Measurements from ENCODE around the gene HGS. TPM values are rescaled to one million over a fixed set of nuclear protein-coding genes. Genes with fewer than 3 reads are reported as not detected.

The HGS gene
- total and polyA plus RNA-seq, 2 of the 13 experiments (the other 11 are each of a cell fraction or from before 2014, with no cell fraction given), result 73.3 to 78.1 TPM

DNA sequence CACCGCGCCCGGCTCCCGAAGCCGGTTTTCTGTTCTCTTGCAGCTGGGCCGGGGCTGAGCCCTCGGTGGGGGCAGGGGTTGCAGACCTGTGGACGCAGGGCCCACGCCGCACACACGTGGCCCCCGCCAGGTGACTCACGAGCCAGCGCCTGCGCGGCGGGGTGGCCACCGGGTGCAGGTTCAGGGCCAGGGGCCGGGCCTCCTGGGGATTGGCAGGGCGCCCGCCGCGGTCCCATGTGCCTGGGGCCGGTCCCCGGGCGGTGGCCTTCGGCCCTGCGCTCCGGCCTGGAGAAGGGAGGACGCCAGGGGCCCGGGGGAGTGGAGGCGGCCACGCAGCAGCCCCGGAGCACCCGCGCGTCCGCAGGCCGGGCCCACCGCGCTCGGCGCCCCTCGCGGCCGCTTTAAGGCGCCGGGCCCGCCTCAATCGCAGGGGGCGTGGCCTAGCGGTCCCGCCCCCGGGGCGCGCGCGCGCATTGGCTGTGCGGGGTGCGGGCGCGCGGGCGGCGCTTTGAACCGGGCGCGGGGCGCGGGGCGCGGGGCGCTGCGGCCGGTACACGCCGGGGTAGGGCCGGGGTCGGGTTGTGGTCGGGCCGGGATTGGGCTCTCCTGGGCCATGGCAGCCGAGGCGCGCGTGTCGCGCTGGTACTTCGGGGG lies 28.1 kb downstream of the HGS start, which contains the start of gene SLC25A10 (continued):
- 0 out of 2 replicates have a peak, but pooled peaks have one; percentile 44 for TF ChIP-seq ZBTB37 (CRISPR knock-in tag; IDR thresholded peaks at IDR 0.05)
- no peak for TF ChIP-seq AGO2 (optimal IDR thresholded peaks at IDR 0.05; ENCODE audit: low read depth, low read length)
- peak; percentile 98 for TF ChIP-seq ZNF567 (CRISPR knock-in tag; IDR thresholded peaks at IDR 0.05; ENCODE audit: borderline replicate concordance)
- TF ChIP-seq, protein P1, sequence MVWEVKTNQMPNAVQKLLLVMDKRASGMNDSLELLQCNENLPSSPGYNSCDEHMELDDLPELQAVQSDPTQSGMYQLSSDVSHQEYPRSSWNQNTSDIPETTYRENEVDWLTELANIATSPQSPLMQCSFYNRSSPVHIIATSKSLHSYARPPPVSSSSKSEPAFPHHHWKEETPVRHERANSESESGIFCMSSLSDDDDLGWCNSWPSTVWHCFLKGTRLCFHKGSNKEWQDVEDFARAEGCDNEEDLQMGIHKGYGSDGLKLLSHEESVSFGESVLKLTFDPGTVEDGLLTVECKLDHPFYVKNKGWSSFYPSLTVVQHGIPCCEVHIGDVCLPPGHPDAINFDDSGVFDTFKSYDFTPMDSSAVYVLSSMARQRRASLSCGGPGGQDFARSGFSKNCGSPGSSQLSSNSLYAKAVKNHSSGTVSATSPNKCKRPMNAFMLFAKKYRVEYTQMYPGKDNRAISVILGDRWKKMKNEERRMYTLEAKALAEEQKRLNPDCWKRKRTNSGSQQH (CRISPR knock-in tag; IDR thresholded peaks at IDR 0.05; ENCODE audit: low read depth), result peak; percentile 96
- TF ChIP-seq ZNF775 (CRISPR knock-in tag; IDR thresholded peaks at IDR 0.05; ENCODE audit: borderline replicate concordance), result peak; percentile 70; the same call in 1 of the 2 replicates
- TF ChIP-seq, protein P2, sequence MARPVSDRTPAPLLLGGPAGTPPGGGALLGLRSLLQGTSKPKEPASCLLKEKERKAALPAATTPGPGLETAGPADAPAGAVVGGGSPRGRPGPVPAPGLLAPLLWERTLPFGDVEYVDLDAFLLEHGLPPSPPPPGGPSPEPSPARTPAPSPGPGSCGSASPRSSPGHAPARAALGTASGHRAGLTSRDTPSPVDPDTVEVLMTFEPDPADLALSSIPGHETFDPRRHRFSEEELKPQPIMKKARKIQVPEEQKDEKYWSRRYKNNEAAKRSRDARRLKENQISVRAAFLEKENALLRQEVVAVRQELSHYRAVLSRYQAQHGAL (CRISPR knock-in tag; IDR thresholded peaks at IDR 0.05; ENCODE audit: not compliant biosample characterization), result peak; percentile 99
- peak; percentile 69 for TF ChIP-seq PHF8 (CRISPR knock-in tag; IDR thresholded peaks at IDR 0.05)
- peak; percentile 89; the same call in 1 of the 2 replicates for TF ChIP-seq ZSCAN29 (CRISPR knock-in tag; conservative IDR thresholded peaks at IDR 0.05)
- TF ChIP-seq ZNF33B (CRISPR knock-in tag; IDR thresholded peaks at IDR 0.05), result peak; percentile 99
- TF ChIP-seq CAMTA2 (CRISPR knock-in tag; IDR thresholded peaks at IDR 0.05; ENCODE audit: borderline replicate concordance), result peak; percentile 87; the same call in 1 of the 2 replicates
- TF ChIP-seq, protein P3, sequence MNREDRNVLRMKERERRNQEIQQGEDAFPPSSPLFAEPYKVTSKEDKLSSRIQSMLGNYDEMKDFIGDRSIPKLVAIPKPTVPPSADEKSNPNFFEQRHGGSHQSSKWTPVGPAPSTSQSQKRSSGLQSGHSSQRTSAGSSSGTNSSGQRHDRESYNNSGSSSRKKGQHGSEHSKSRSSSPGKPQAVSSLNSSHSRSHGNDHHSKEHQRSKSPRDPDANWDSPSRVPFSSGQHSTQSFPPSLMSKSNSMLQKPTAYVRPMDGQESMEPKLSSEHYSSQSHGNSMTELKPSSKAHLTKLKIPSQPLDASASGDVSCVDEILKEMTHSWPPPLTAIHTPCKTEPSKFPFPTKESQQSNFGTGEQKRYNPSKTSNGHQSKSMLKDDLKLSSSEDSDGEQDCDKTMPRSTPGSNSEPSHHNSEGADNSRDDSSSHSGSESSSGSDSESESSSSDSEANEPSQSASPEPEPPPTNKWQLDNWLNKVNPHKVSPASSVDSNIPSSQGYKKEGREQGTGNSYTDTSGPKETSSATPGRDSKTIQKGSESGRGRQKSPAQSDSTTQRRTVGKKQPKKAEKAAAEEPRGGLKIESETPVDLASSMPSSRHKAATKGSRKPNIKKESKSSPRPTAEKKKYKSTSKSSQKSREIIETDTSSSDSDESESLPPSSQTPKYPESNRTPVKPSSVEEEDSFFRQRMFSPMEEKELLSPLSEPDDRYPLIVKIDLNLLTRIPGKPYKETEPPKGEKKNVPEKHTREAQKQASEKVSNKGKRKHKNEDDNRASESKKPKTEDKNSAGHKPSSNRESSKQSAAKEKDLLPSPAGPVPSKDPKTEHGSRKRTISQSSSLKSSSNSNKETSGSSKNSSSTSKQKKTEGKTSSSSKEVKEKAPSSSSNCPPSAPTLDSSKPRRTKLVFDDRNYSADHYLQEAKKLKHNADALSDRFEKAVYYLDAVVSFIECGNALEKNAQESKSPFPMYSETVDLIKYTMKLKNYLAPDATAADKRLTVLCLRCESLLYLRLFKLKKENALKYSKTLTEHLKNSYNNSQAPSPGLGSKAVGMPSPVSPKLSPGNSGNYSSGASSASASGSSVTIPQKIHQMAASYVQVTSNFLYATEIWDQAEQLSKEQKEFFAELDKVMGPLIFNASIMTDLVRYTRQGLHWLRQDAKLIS (CRISPR knock-in tag; IDR thresholded peaks at IDR 0.05), result no peak
- TF ChIP-seq FOXO1 (CRISPR knock-in tag; IDR thresholded peaks at IDR 0.05), result peak; percentile 87
- peak; percentile 99 for TF ChIP-seq MEIS2 (CRISPR knock-in tag; IDR thresholded peaks at IDR 0.05)
- TF ChIP-seq PITX1 (CRISPR knock-in tag; IDR thresholded peaks at IDR 0.05), result peak; percentile 86
- peak; percentile 99 for TF ChIP-seq ZNF776 (CRISPR knock-in tag; IDR thresholded peaks at IDR 0.05)
- TF ChIP-seq RFX3 (CRISPR knock-in tag; IDR thresholded peaks at IDR 0.05), result peak; percentile 51; the same call in 1 of the 2 replicates
- TF ChIP-seq POGK (CRISPR knock-in tag; conservative IDR thresholded peaks at IDR 0.05), result peak; percentile 97
